ENCODE results near the gene SDK2.

- TF ChIP-seq RAD21 (IDR thresholded peaks at IDR 0.05; ENCODE audit: low read length) (no peak), MAZ (IDR thresholded peaks at IDR 0.05; ENCODE audit: borderline replicate concordance, low read depth, low read length) (no peak), CTCF (conservative IDR thresholded peaks at IDR 0.05; ENCODE audit: low read depth, low read length) (no peak), POLR2A (IDR thresholded peaks at IDR 0.05; ENCODE audit: low read depth, low read length) (no peak), USF2 (IDR thresholded peaks at IDR 0.05; ENCODE audit: low read depth, low read length) (no peak), CEBPB (IDR thresholded peaks at IDR 0.05; ENCODE audit: low read depth, low read length) (no peak), FOS (IDR thresholded peaks at IDR 0.05; ENCODE audit: low read depth, low read length) (no peak), RFX5 (IDR thresholded peaks at IDR 0.05; ENCODE audit: low read depth, low read length) (no peak), BHLHE40 (IDR thresholded peaks at IDR 0.05; ENCODE audit: low read depth, low read length) (no peak), RCOR1 (IDR thresholded peaks at IDR 0.05; ENCODE audit: insufficient replicate concordance, low read length) (no peak), CHD1 (IDR thresholded peaks at IDR 0.05; ENCODE audit: low read depth, low read length) (no peak), MAFK (IDR thresholded peaks at IDR 0.05; ENCODE audit: low read depth, low read length) (no peak), MXI1 (IDR thresholded peaks at IDR 0.05; ENCODE audit: borderline replicate concordance, low read depth, low read length) (no peak), SMC3 (IDR thresholded peaks at IDR 0.05; ENCODE audit: low read depth, low read length) (no peak)
Measured at GRCh38 chr17:73600103-73600871, 44.0 kb downstream of the SDK2 start.
